Measurements from ENCODE around the gene CACNA1D.
"Not testable (repeated sequence)": the region's sequence is repeated elsewhere in the genome, so short reads cannot be mapped to it uniquely, and the experiment has no call there.

The CACNA1D gene

DNA sequence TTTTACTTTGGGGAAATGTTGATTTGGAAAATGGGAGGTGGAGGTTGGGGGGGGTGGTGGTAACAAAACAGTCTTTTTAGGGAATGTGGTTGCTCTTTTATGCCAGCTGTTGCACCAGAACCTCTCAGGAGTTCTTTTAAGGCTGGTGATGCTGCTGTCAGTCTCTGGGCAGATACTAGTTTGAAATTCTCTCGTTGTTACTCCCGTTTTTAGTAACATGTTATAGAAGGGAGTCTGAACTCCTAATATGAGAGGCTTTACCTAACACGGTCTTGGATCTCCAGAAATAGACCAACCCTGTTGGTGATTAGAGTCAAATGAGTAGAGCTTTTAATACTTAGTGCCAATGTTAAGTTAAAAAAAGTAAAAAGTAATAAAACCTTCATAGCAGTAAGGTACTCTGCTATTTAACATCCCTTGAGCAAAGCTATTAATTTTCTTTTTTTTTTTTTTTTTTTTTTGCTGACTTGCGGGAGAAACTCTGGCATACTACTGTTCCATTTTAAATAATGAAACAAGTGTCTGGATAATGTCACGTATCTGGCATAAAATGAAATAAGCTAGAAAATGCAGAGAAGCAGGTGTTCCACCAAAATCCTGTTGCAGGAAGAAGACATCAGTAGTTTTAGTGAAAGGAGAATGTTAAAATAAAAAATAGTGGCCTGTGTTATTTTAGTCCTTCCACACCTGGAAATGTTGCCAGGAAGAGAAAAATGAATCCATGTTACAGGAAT, 156.7 kb downstream of the CACNA1D start:
- Histone ChIP-seq H3K4me3 (no peak overlapping the region), H3K27ac (no peak overlapping the region)
- no peak for DNase-seq (ENCODE audit: low spot score)
- no peak for TF ChIP-seq CTCF (IDR thresholded peaks at IDR 0.05)

DNA sequence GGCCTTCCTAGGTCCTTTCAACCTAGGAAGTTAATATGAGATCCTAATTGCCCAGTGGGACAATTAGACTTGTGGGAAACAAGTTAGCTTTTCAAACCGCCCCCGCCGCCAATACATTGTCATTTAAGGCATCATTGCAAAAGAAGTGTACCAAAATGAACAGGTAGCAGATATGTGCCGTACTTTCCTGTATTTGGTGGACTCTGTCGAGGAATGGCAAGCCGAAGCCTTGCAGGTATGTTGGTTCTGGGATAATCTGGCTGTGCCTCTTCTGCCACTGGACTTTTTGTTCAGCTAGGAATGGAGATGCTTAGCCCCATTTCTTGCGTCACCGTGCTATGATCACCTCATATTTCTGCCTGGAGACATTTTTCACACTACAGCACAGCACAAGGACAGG, 157.5 kb downstream of the CACNA1D start:
- H3K4me3 ChIP-seq: no peak overlapping the region
- DNase-seq (ENCODE audit: low spot score): no peak
- TF ChIP-seq CTCF (IDR thresholded peaks at IDR 0.05): no peak
- no peak overlapping the region for H3K27ac ChIP-seq

DNA sequence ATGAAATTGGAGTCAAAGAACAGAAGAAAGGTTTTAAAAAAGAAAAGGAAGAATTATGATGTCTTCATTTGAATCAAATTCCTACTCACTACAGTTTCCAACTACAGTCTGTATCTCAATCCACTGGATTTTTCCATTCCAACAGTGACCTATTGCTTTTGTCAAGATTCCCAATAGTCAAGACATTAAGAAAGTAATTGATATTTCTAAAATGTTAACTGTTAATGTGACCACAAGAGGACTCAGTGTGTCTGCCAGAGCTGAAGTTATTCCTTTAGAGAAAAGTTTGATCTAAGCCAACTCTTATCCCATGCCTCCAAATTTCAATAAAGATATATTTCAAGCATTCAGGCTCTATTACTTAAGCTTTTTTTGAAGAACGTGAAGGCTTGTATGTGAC, 163.2 kb downstream of the CACNA1D start:
- TF ChIP-seq CTCF (IDR thresholded peaks at IDR 0.05): no peak
- no peak for DNase-seq (ENCODE audit: low spot score)
- Histone ChIP-seq H3K4me3 (no peak overlapping the region), H3K27ac (no peak overlapping the region)

GRCh38 chr3:53658613-53659193, 164.3 kb downstream of the CACNA1D start:
- H3K4me3 ChIP-seq: no peak overlapping the region
- no peak for TF ChIP-seq CTCF (IDR thresholded peaks at IDR 0.05)
- DNase-seq (ENCODE audit: low spot score): no peak
- H3K27ac ChIP-seq: no peak overlapping the region

DNA sequence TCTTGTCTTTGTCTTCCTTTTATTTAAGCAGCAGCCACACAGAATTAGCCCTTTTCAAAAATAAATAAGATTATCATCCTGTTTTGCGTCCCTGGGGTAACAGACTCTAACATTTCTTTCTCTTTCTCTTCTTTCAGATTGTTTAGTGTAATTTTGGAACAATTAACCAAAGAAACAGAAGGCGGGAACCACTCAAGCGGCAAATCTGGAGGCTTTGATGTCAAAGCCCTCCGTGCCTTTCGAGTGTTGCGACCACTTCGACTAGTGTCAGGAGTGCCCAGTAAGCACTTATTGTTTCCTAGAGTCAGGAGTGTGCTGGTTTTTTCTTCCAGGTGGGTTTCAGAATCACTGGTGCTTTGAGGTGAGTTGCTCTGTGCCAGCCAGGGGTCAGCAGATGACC, 165.6 kb downstream of the CACNA1D start:
- DNase-seq (ENCODE audit: low spot score): no peak
- TF ChIP-seq CTCF (IDR thresholded peaks at IDR 0.05): no peak
- Histone ChIP-seq H3K27ac (no peak overlapping the region), H3K4me3 (no peak overlapping the region)

GRCh38 chr3:53661480-53661879, 167.1 kb downstream of the CACNA1D start:
- DNase-seq (ENCODE audit: low spot score): no peak
- H3K4me3 ChIP-seq: no peak overlapping the region
- TF ChIP-seq CTCF (IDR thresholded peaks at IDR 0.05): no peak
- H3K27ac ChIP-seq: no peak overlapping the region

DNA sequence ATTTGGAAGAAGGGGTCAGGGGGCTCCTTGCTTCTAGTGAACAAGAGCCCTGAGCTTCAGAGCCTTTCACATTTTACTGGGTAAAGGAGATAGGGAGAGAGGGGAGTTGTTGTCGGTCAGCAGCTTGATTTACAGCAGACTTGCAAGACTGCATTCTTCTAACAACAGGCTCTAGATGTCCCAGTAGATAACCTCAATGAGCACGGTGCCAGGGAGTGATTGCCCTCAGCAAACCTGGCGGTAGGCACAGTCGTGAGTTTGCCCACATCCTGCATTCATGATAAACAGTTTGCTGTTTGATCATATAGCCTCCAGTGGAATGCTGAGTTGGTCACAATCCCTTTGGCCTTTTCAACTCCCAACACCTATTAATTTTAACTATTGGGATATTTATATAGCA, 170.4 kb downstream of the CACNA1D start:
- DNase-seq (ENCODE audit: low spot score); H3K27ac ChIP-seq; H3K4me3 ChIP-seq: not testable (repeated sequence)

Data from coronary artery (tissue), 2 donors.